Loucy (cell line): Measurements from ENCODE around the gene GNS.

Experiments
- CTCF ChIP-seq: fragments of 200-600 bp; sonication (generic); conservative IDR thresholded peaks from 2 replicates; pipeline ENCODE4 v1.5.1; 2014; ENCODE audit warnings: mild to moderate bottlenecking, antibody characterized with exemption, low read length
- EZH2phosphoT487 ChIP-seq: fragments of 200-600 bp; IDR thresholded peaks from 2 replicates; pipeline ENCODE4 v1.6.1; 2018; ENCODE audit warnings: antibody characterized with exemption, mild to moderate bottlenecking, moderate library complexity, borderline replicate concordance

- TF ChIP-seq CTCF (no peak), EZH2phosphoT487 (no peak)
Measured at GRCh38 chr12:64671681-64672080, 87.5 kb downstream of the GNS start.
